ENCODE measurements around the gene KIFC3.

The KIFC3 gene

DNA sequence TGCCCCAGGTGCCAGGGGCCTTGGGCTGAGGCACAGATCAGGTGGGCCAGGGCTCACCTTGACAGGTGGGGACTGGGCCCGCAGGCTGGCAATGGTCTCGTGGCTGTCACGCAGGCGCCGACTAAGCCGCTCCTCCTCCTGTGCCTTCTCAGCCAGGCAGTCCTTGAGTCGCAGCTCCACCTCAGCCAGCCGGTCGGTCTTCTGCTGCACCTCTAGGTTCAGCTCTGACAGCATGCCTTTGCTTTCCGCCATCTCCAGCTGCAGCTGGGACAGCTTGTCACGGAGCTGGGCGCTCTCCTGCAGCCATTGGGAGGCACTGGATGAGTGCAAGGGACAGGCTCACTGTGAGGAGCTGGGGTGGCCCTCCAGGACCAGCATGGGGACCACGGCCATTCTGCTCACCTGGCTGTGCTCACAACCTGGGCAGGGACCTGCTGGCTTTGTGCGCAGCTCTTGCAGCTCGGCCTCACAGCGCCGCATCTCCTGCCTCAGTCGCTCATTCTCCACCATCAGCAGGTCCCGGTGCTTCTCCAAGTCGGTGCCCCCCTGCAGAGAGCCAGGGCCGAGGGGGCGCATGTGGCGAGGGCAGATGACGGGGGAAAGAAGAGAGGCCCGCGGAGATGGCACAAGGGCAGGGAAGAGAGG lies 31.0 kb downstream of the KIFC3 start:
- WGBS = 94% methylated on average over 26 of the region's 26 CpGs
- no peak overlapping the region for H3K27ac ChIP-seq (ENCODE audit: low read depth, low read length)
- H3K4me3 ChIP-seq (ENCODE audit: low read length) = no peak overlapping the region

DNA sequence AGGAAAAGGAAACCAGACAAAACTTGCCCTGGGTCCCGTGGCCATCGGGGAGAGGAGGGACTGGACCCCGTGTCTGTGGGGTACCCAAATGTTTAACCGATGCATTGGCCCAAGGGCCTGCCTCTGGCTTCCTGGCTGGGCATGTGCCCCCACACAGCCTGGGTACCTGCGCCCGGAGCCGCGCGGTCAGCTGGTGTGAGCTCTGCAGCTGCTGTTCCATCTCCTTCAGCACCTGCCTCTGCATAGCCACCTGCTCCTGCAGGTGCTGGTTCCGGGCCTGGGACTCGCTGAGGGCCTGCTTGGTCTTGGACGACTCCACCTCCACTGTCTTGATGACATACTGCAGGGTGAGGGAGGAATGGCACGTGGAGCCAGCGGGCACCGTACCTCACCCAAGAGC lies 31.9 kb downstream of the KIFC3 start:
- Histone ChIP-seq H3K4me1 (ENCODE audit: insufficient read depth, low read length) (peaks cover 7% of the 10 kb centered on the region), H3K4me3 (ENCODE audit: low read length) (no peak overlapping the region), H3K27me3 (ENCODE audit: insufficient read depth, low read length) (no peaks in the 10 kb centered on the region), H3K27ac (ENCODE audit: low read depth, low read length) (no peak overlapping the region), H3K9ac (ENCODE audit: low read depth, low read length) (no peak overlapping the region), H3K36me3 (ENCODE audit: insufficient read depth, low read length) (peaks cover 3% of the 10 kb centered on the region; the same call in 1 of the 2 replicates), H3K9me3 (ENCODE audit: insufficient read depth, low read depth, low read length) (no peaks in the 10 kb centered on the region)
- 92% methylated on average over 15 of the region's 15 CpGs for WGBS

More for the DNA sequence above, 31.0 kb downstream of the KIFC3 start:
- no peaks in the 10 kb centered on the region for H3K9me3 ChIP-seq (ENCODE audit: insufficient read depth, low read depth, low read length)
- H3K36me3 ChIP-seq (ENCODE audit: insufficient read depth, low read length) = peaks cover 3% of the 10 kb centered on the region; the same call in 1 of the 2 replicates
- H3K4me1 ChIP-seq (ENCODE audit: insufficient read depth, low read length) = peaks cover 12% of the 10 kb centered on the region
- no peak overlapping the region for H3K9ac ChIP-seq (ENCODE audit: low read depth, low read length)
- H3K27me3 ChIP-seq (ENCODE audit: insufficient read depth, low read length) = no peaks in the 10 kb centered on the region

DNA sequence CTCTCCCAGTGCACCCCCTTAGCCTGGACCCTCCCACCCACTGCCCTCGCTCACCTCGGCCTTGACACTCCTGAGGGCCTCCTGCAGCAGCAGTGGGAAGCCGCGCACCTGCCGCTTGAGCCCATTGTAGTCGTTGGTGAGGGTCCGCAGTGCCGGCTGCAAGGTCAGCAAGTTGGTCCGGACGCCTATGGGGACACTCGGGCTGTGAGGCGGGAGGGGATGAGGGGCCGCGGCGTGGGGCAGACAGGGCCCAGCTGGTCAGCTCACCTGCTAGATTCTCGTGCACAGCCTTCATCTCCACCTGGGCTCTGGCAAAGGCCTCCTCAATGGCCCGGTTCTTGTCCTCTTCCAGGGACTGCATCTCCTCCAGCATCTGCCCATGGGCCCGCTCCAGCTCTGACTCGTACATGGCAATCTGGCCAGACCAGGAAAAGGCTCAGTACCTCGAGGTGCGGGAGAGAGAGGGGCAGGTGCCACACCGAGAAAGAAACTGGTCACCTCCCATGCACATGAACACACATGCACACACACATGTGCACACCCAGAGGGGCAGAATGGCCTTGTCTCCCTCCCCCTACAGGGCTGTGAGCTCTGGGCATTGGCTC lies 32.6 kb downstream of the KIFC3 start:
- peaks cover 3% of the 10 kb centered on the region; the same call in 1 of the 2 replicates for H3K36me3 ChIP-seq (ENCODE audit: insufficient read depth, low read length)
- H3K9me3 ChIP-seq (ENCODE audit: insufficient read depth, low read depth, low read length) = no peaks in the 10 kb centered on the region
- H3K9ac ChIP-seq (ENCODE audit: low read depth, low read length) = no peak overlapping the region
- 95% methylated on average over 22 of the region's 22 CpGs for WGBS
- H3K4me3 ChIP-seq (ENCODE audit: low read length) = no peak overlapping the region
- H3K4me1 ChIP-seq (ENCODE audit: insufficient read depth, low read length) = no peaks in the 10 kb centered on the region; the same call in 1 of the 2 replicates
- no peaks in the 10 kb centered on the region for H3K27me3 ChIP-seq (ENCODE audit: insufficient read depth, low read length)
- H3K27ac ChIP-seq (ENCODE audit: low read depth, low read length) = no peak overlapping the region

DNA sequence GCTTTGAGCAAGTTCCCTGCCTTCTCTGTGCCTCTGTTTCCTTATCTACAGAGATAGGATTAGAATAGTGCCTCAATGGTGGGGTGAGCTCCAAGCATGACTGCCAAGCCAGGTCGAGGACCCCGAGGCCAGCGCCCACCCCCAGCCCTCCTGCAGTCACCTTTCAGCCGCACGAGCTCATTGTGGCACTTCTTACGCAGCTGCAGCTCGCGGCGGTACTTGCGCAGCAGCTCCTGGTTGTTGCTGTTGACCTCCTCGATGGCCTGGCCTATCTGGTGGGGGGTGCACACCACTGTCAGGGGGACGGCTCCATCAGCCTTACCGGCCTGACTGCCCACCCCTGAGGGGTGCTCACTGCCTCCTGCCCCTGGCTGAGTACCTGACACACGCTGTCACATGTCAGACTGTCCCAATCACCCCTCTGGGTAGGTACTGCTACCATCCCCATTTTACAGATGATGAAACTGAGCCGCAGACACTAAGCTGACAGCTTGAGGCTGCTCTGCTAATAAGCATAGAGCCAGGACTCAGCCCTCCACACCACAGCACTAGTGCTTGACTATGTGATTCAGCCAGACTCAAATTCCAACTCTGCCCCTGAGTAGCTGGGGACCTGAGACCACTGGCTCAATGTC lies 35.5 kb downstream of the KIFC3 start:
- H3K4me3 ChIP-seq (ENCODE audit: low read length) = no peak overlapping the region
- no peak overlapping the region for H3K9ac ChIP-seq (ENCODE audit: low read depth, low read length)
- H3K36me3 ChIP-seq (ENCODE audit: insufficient read depth, low read length) = peaks cover 3% of the 10 kb centered on the region; the same call in 1 of the 2 replicates
- 95% methylated on average over 15 of the region's 15 CpGs for WGBS
- H3K27me3 ChIP-seq (ENCODE audit: insufficient read depth, low read length) = no peaks in the 10 kb centered on the region
- H3K4me1 ChIP-seq (ENCODE audit: insufficient read depth, low read length) = no peaks in the 10 kb centered on the region; the same call in 1 of the 2 replicates
- H3K9me3 ChIP-seq (ENCODE audit: insufficient read depth, low read depth, low read length) = no peaks in the 10 kb centered on the region
- H3K27ac ChIP-seq (ENCODE audit: low read depth, low read length) = no peak overlapping the region

DNA sequence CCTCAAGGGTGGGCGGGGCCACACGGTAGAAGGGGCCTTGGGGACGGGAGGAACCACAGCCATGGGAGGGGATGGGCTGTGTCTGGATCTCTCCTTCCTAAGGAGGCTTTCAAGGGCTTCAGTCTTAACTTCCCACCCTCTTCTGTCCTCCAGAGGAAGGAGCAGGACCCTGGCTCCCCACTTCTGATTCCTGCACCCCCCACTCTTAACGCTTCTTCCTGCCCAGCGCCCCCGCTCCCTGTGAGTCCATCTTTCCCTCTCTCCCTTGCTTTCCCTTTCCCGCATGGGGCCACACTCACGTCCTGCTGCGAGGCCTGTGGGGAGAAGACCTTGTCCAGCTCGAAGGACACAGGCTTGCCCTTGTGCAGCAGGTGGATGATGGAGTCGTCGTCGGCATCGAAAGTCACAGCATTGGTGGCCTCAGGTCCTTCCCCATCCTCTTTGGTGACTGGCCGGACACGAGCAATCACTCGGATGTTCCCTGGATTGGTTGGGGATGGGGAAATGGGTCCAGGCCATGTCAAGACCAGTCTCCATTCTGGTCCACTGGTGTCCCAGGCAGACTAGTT lies 37.0 kb downstream of the KIFC3 start:
- Histone ChIP-seq H3K27me3 (ENCODE audit: insufficient read depth, low read length) (no peaks in the 10 kb centered on the region), H3K36me3 (ENCODE audit: insufficient read depth, low read length) (peaks cover 2% of the 10 kb centered on the region; the same call in 1 of the 2 replicates), H3K4me1 (ENCODE audit: insufficient read depth, low read length) (peaks cover 4% of the 10 kb centered on the region), H3K27ac (ENCODE audit: low read depth, low read length) (no peak overlapping the region), H3K9ac (ENCODE audit: low read depth, low read length) (no peak overlapping the region), H3K9me3 (ENCODE audit: insufficient read depth, low read depth, low read length) (no peaks in the 10 kb centered on the region), H3K4me3 (ENCODE audit: low read length) (no peak overlapping the region)
- 93% methylated on average over 17 of the region's 17 CpGs for WGBS

DNA sequence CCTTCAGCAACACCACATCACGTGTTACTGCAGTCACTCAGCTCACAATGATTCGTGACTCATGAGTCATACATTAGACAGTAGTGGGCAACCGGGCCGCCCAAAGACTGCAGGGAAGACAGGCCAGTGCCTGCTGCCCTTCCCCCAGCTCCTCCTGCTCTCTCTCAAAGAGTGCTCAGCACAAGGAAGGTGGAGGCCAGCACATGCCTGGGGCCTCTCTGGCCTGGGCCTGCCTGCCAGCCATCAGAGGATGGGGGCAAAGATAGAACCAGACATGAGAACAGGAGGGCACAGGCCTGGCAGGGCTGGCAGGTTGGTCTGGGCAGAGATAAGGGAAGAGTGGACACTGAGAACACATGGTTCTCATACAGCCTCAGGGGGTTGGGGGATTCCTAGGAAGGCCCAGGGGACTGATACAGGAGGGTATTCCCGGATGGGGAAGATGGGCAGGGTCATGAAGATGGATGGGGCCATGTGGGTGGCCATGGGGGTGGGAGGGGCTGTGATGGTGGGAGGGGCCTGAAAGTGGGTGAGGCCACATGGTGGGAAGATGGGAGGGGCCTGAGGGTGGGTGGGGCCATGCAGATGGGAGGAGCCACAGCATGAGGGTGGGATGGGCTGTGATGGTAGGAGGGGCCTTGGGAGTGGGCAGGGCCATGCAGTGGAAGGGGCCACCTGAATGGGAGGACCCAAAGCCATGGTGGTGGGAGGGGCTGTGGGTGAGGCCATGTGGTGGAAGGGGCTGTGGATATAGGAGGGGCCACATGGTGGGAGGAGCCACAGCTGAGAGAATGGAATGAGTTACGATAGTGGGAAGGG lies 37.7 kb downstream of the KIFC3 start:
- Histone ChIP-seq H3K27ac (ENCODE audit: low read depth, low read length) (no peak overlapping the region), H3K4me3 (ENCODE audit: low read length) (no peak overlapping the region), H3K36me3 (ENCODE audit: insufficient read depth, low read length) (no peaks in the 10 kb centered on the region; the same call in 1 of the 2 replicates), H3K27me3 (ENCODE audit: insufficient read depth, low read length) (no peaks in the 10 kb centered on the region), H3K4me1 (ENCODE audit: insufficient read depth, low read length) (peaks cover 5% of the 10 kb centered on the region), H3K9me3 (ENCODE audit: insufficient read depth, low read depth, low read length) (no peaks in the 10 kb centered on the region), H3K9ac (ENCODE audit: low read depth, low read length) (no peak overlapping the region)
- WGBS = 77% methylated on average over 6 of the region's 6 CpGs

DNA sequence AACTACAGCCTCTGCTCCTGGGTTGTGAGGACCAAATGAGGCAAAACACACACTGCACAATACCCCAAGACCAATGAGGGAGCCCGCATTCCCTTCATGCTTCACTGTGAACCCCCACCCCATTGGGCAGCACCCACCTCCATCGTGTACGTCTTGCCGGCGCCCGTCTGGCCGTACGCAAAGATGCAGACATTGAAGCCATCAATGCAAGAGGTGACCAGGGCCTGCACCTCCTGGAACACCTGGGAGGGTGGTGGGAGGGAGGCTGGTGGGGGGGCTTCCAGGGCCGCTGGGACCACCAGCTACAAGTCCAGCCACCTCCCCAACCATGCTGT lies 38.3 kb downstream of the KIFC3 start:
- H3K4me1 ChIP-seq (ENCODE audit: insufficient read depth, low read length) = peaks cover 5% of the 10 kb centered on the region
- H3K4me3 ChIP-seq (ENCODE audit: low read length) = no peak overlapping the region
- no peaks in the 10 kb centered on the region for H3K27me3 ChIP-seq (ENCODE audit: insufficient read depth, low read length)
- no peak overlapping the region for H3K27ac ChIP-seq (ENCODE audit: low read depth, low read length)
- no peak overlapping the region for H3K9ac ChIP-seq (ENCODE audit: low read depth, low read length)
- H3K36me3 ChIP-seq (ENCODE audit: insufficient read depth, low read length) = no peaks in the 10 kb centered on the region; the same call in 1 of the 2 replicates
- 98% methylated on average over 9 of the region's 9 CpGs for whole genome bisulfite sequencing
- no peaks in the 10 kb centered on the region for H3K9me3 ChIP-seq (ENCODE audit: insufficient read depth, low read depth, low read length)

DNA sequence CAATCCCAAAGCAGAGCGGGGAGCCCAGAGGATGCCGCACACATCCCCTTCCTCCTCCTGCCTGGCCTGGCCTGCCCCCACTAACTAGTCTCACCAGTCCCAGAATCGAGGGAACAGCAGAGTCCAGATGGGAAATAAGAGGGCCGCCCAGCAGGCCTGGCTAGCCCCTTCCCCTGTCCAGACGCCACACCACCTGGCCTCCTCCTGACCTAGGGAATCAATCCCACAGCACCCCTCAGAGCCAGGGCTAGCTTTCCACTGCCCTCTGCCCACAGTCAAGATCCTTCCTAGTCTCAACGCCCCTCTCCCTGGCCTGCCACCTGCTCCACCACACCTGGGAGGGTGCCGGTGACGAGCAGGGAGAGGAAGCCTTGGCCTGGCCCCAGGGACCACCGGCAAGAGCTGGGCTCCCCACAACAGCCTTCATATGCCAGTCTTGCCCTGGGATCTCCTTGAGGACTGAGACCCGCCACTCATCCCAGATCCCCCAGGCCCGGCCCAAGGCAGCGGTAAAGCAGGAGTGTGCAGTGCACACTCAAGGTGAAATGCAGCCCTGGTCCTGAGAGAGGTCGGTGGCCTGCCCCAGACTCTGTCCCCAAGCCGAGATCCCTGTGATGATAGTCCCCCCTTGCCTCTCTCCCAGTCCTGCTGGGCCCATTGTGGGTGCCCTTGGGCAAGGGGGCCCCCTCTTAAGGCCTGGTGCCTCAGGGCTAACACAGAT lies 38.8 kb downstream of the KIFC3 start:
- H3K9me3 ChIP-seq (ENCODE audit: insufficient read depth, low read depth, low read length) = no peaks in the 10 kb centered on the region
- no peak overlapping the region for H3K27ac ChIP-seq (ENCODE audit: low read depth, low read length)
- peaks cover 5% of the 10 kb centered on the region for H3K4me1 ChIP-seq (ENCODE audit: insufficient read depth, low read length)
- no peaks in the 10 kb centered on the region; the same call in 1 of the 2 replicates for H3K36me3 ChIP-seq (ENCODE audit: insufficient read depth, low read length)
- no peak overlapping the region for H3K4me3 ChIP-seq (ENCODE audit: low read length)
- WGBS = 90% methylated on average over 14 of the region's 14 CpGs
- H3K9ac ChIP-seq (ENCODE audit: low read depth, low read length) = no peak overlapping the region
- no peaks in the 10 kb centered on the region for H3K27me3 ChIP-seq (ENCODE audit: insufficient read depth, low read length)

DNA sequence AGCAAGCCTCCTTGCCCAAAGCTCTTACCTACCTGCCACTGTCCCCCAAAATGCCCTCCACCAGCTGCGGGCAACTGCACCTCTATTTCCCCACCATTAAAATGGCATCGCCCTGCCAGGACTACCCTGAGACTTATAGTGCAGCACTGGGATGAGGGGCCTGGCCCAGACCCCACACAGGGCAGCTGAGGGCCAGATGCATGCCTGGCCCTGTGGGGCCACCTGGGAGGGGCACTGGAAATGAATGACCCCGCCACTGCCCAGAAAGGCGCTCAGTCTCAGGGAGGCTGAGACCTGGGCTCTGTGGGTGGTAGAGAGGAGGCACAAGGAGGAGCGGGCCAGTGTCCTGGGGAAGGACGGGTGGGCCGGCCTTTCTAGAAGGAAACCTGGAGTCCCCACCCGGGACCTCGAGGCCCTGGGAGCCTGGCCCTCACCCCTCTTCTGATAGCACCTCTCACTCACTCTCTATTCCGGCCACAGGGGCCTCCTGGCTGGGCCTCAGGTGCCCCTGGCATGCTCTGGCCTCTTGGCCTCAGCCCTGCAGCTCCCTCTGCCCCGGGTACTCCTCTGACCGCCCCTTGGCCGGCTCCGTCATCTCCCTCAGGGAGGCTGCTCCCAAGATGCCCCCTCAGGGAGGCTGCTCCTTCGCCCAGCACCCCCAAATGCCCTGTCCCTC lies 39.8 kb downstream of the KIFC3 start:
- Histone ChIP-seq H3K9me3 (ENCODE audit: insufficient read depth, low read depth, low read length) (no peaks in the 10 kb centered on the region), H3K4me3 (ENCODE audit: low read length) (no peak overlapping the region), H3K4me1 (ENCODE audit: insufficient read depth, low read length) (peaks cover 5% of the 10 kb centered on the region), H3K27me3 (ENCODE audit: insufficient read depth, low read length) (no peaks in the 10 kb centered on the region), H3K9ac (ENCODE audit: low read depth, low read length) (no peak overlapping the region), H3K27ac (ENCODE audit: low read depth, low read length) (no peak overlapping the region), H3K36me3 (ENCODE audit: insufficient read depth, low read length) (no peaks in the 10 kb centered on the region; the same call in 1 of the 2 replicates)
- 82% methylated on average over 15 of the region's 15 CpGs for whole genome bisulfite sequencing

DNA sequence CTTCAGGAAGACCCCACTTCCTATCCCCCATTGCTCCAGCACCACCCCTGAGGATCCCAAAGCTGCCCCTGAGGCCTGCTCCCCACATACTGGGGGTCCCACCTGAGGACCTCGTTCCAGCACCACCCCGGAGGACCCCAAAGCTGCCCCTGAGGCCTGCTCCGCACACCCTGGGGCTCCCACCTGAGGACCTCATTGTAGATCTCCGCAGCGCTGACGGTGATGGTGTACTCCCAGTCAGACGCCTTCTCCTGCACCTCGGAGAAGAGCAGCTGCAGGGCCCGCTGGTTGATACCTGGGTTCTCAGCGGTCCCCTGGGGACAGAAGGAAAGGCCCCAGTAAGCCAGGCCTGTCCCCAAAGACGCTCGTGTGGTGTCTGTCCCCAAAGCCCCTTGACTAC lies 40.3 kb downstream of the KIFC3 start:
- no peaks in the 10 kb centered on the region for H3K9me3 ChIP-seq (ENCODE audit: insufficient read depth, low read depth, low read length)
- H3K36me3 ChIP-seq (ENCODE audit: insufficient read depth, low read length) = no peaks in the 10 kb centered on the region; the same call in 1 of the 2 replicates
- no peak overlapping the region for H3K9ac ChIP-seq (ENCODE audit: low read depth, low read length)
- H3K4me3 ChIP-seq (ENCODE audit: low read length) = no peak overlapping the region
- WGBS = 95% methylated on average over 12 of the region's 12 CpGs
- peaks cover 5% of the 10 kb centered on the region for H3K4me1 ChIP-seq (ENCODE audit: insufficient read depth, low read length)
- no peaks in the 10 kb centered on the region for H3K27me3 ChIP-seq (ENCODE audit: insufficient read depth, low read length)
- H3K27ac ChIP-seq (ENCODE audit: low read depth, low read length) = no peak overlapping the region

Data from HUES64 (cell line).